DND-41 (cell line): Measurements from ENCODE around the gene MCUR1.

Experiments
- ATAC-seq: fragments of 200-7000 bp; cut with Tn5 transposase; 3 replicates; pipeline ENCODE4 v1.9.1; 2021; ENCODE audit warnings: low read depth; ENCODE audit not compliant: insufficient read depth
- DNase-seq: peaks from one replicate; pipeline ENCODE4 v3.0.0-alpha.2; 2020
- H2AFZ ChIP-seq: 2 replicates; pipeline ENCODE4 v1.6.0; 2012; ENCODE audit warnings: low read depth, low read length
- H3K27ac ChIP-seq: 2 replicates; pipeline ENCODE4 v1.5.1; 2012; ENCODE audit warnings: low read length, inconsistent platforms
- H3K27me3 ChIP-seq: fragments of 200-600 bp; sonication (generic); 2 replicates; pipeline ENCODE4 v1.6.0; 2012; ENCODE audit warnings: low read length, mild to moderate bottlenecking, inconsistent platforms; ENCODE audit not compliant: insufficient read depth, poor library complexity
- H3K36me3 ChIP-seq: 2 replicates; pipeline ENCODE4 v1.5.1; 2012; ENCODE audit warnings: low read length, inconsistent platforms; ENCODE audit not compliant: insufficient read depth
- H3K4me1 ChIP-seq: 2 replicates; pipeline ENCODE4 v1.5.1; 2012; ENCODE audit warnings: mild to moderate bottlenecking, low read length; ENCODE audit not compliant: insufficient read depth
- H3K4me2 ChIP-seq: 2 replicates; pipeline ENCODE4 v1.6.0; 2012; ENCODE audit warnings: mild to moderate bottlenecking, moderate library complexity, low read length, inconsistent platforms; ENCODE audit not compliant: insufficient read depth
- H3K4me3 ChIP-seq, 2 experiments: fragments of 200-600 bp in 1 of 2; shearing (Covaris generic) in 1 of 2; 2 replicates each; pipeline ENCODE4 v1.5.1; 2012 to 2016; ENCODE audit warnings: inconsistent platforms in 2 of 2, low read length in 2 of 2, mild to moderate bottlenecking in 2 of 2, low read depth in 1 of 2, moderate library complexity in 1 of 2
- H3K79me2 ChIP-seq: 2 replicates; pipeline ENCODE4 v1.6.0; 2012; ENCODE audit warnings: low read length, inconsistent platforms; ENCODE audit not compliant: insufficient read depth
- H3K9ac ChIP-seq: 2 replicates; pipeline ENCODE4 v1.6.0; 2012; ENCODE audit warnings: low read depth, mild to moderate bottlenecking, inconsistent platforms, low read length, moderate library complexity
- H3K9me3 ChIP-seq: 2 replicates; pipeline ENCODE4 v1.5.1; 2012; ENCODE audit warnings: low read length, moderate library complexity, mild to moderate bottlenecking, inconsistent platforms; ENCODE audit not compliant: insufficient read depth, severe bottlenecking
- H4K20me1 ChIP-seq: 2 replicates; pipeline ENCODE4 v1.6.0; 2012; ENCODE audit warnings: low read length; ENCODE audit not compliant: insufficient read depth
- EZH2 ChIP-seq: IDR thresholded peaks from 3 replicates; pipeline ENCODE4 v1.6.1; 2012; ENCODE audit warnings: borderline replicate concordance, low read depth, mild to moderate bottlenecking, moderate library complexity, low read length, inconsistent platforms; ENCODE audit not compliant: severe bottlenecking
- TF ChIP-seq, protein P1 (sequence below): IDR thresholded peaks from 2 replicates; pipeline ENCODE4 v1.5.1; 2012; ENCODE audit warnings: borderline replicate concordance, low read length, moderate library complexity, mild to moderate bottlenecking; ENCODE audit not compliant: poor library complexity, severe bottlenecking; ENCODE audit errors: extremely low read depth

MCUR1 gene

DNA sequence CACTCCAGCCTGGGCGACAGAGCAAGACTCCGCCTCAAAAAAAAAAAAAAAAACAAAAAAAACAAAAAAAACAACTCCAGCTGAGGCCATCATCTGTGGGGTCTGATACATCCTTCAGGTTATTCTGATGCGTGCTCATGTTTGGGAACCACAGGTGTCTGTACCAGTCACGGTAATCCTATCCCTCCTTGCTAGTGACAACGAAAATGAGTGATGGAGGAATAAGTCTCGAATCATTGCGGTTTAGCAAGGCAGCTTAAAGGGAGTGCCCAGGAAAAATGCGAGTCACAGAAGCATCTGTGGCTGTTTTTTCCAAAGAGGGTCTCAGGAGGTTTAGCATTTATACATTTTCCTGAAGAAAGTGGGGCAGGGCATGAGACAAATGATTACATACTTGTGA, 48.8 kb downstream of the MCUR1 start:
- Histone ChIP-seq H3K27ac (peak overlapping the region; percentile 46), H3K9me3 (no peaks in the 10 kb centered on the region), H3K36me3 (no peaks in the 10 kb centered on the region), H3K79me2 (no peaks in the 10 kb centered on the region), H2AFZ (no peak overlapping the region), H4K20me1 (no peaks in the 10 kb centered on the region), H3K4me2 (no peak overlapping the region), H3K4me3 (no peak overlapping the region), H3K4me1 (peaks cover 55% of the 10 kb centered on the region), H3K27me3 (no peaks in the 10 kb centered on the region), H3K9ac (no peak overlapping the region)
- TF ChIP-seq EZH2, result no peak
- TF ChIP-seq, protein P1, sequence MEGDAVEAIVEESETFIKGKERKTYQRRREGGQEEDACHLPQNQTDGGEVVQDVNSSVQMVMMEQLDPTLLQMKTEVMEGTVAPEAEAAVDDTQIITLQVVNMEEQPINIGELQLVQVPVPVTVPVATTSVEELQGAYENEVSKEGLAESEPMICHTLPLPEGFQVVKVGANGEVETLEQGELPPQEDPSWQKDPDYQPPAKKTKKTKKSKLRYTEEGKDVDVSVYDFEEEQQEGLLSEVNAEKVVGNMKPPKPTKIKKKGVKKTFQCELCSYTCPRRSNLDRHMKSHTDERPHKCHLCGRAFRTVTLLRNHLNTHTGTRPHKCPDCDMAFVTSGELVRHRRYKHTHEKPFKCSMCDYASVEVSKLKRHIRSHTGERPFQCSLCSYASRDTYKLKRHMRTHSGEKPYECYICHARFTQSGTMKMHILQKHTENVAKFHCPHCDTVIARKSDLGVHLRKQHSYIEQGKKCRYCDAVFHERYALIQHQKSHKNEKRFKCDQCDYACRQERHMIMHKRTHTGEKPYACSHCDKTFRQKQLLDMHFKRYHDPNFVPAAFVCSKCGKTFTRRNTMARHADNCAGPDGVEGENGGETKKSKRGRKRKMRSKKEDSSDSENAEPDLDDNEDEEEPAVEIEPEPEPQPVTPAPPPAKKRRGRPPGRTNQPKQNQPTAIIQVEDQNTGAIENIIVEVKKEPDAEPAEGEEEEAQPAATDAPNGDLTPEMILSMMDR, result no peak
- ATAC-seq (no peak), DNase-seq (no peak)

DNA sequence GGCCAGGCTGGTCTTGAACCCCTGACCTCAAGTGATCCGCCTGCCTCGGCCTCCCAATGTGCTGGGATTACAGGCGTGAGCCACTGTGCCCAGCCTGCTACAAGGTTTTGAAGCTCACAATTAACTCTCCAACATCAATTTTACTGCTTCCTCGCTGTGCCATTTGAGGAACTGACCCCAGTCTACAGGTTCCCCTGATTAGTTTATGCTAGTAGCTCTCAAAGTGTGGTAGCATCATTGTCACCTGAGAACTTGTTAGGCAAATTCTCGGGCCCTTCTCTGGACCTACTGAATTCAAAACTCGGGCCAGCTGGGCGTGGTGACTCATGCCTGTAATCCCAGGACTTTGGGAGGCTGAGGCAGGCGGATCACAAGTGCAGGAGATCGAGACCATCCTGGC, 49.4 kb downstream of the MCUR1 start:
- H3K4me2 ChIP-seq, result no peak overlapping the region
- DNase-seq, result no peak

DNA sequence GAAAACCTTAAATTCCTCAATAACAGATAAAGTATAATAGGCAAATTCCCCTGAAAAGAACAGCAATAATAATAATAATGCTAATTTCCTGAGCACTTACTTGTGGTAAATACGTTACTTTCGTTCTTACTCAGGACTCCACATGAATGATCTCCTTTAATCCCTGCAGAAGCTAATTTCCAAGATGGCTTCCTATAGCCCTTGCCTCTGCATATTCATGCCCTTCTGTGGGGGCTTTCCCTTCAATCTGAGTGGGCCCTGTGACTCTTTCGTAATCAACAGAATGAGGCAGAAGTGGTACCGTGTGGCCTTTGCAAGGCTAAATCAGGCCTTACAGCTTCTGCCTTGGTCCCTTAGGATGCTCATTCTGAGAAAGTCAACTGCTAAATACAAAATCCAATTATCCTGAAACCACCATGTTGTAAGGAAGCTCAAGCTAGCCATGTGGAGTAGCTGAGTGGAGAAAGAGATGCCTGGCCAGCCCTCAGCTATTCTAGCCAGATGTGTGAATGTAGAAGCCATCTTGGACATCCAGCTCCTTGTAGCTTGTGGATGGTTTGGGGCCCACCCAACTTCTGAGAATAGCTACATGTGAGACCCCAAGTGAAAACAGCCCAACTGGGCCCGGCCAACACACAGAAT, 50.5 kb downstream of the MCUR1 start:
- Histone ChIP-seq H3K9me3 (no peaks in the 10 kb centered on the region), H3K4me1 (peaks cover 55% of the 10 kb centered on the region), H3K4me3 (peak overlapping the region in 1 of 2 experiments; percentile 49; a peak in 2 of 4 replicates), H3K27me3 (no peaks in the 10 kb centered on the region), H2AFZ (peak overlapping the region; percentile 71), H3K79me2 (no peaks in the 10 kb centered on the region), H3K9ac (peak overlapping the region; percentile 60), H3K4me2 (peak overlapping the region; percentile 69), H4K20me1 (no peaks in the 10 kb centered on the region), H3K36me3 (no peaks in the 10 kb centered on the region), H3K27ac (peak overlapping the region; percentile 95)
- ATAC-seq (no peak), DNase-seq (no peak)
- TF ChIP-seq EZH2, result no peak
- TF ChIP-seq, protein P1, result no peak

More for the DNA sequence above, 49.4 kb downstream of the MCUR1 start:
- no peak overlapping the region for H3K4me3 ChIP-seq
- TF ChIP-seq EZH2, result no peak
- TF ChIP-seq, protein P1, result no peak
- H3K27me3 ChIP-seq, result no peaks in the 10 kb centered on the region
- no peak for ATAC-seq
- H3K9me3 ChIP-seq, result no peaks in the 10 kb centered on the region
- no peak overlapping the region for H3K9ac ChIP-seq
- no peak overlapping the region; the same call in 1 of the 2 replicates for H3K27ac ChIP-seq
- H4K20me1 ChIP-seq, result no peaks in the 10 kb centered on the region
- H2AFZ ChIP-seq, result no peak overlapping the region
- peaks cover 55% of the 10 kb centered on the region for H3K4me1 ChIP-seq
- no peaks in the 10 kb centered on the region for H3K36me3 ChIP-seq
- no peaks in the 10 kb centered on the region for H3K79me2 ChIP-seq
